Right kidney (tissue), 1 donor: ENCODE results near the gene CDK14.

ENCODE experiments used
- DNase-seq: peaks from one replicate; pipeline ENCODE4 v3.0.0-alpha.2; 2016

The CDK14 gene

DNA sequence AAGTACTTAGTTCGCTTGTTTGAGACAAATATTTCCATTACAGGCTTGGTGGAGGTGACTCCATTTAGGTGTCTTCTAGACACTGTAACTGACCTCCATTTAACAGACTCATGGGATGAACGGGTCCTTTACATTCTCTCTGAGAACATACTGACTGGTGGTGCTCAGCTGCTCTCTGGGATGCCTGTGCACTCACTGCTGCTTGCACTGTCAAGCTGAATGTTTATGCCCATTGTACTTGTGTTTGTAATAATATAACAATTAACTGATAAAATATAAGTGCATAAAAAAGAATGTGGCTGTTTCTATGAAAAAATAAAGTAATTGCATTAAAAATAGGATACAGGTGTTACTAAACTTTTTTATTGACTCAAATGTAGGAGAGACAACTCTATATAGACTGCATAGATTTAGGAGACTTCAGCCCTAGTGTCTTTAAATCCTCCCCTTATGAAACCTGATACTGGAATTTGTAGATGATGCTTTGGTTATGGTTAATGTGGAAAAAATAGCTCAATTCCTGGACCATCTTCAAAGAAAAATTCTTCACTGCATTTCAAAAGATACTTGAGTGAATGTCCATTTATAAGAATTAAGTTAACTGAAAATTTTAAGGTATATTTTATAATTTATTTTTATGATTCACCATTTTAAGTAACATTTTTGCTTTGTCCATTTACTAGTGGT is 85.4 kb downstream of the CDK14 start:
- DNase-seq: no peak

DNA sequence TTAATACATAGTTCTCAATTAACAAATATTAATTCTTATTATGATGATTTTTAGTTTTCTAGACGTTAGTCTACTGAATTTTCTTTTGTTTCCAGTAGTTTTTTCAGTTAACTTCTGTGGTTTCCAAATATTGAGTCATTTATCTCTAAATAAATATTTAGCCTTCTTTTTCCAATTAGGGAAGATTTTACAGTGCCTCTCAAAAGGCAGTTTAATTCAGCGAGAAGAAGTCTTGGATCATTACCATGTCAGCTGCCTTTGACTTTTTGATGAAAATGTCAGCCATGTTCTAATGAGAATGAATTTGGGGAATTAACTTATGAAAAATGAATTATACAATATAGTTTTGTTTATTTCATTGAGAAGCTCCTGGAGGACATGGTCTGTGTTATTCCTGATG is 90.0 kb downstream of the CDK14 start:
- no peak for DNase-seq

DNA sequence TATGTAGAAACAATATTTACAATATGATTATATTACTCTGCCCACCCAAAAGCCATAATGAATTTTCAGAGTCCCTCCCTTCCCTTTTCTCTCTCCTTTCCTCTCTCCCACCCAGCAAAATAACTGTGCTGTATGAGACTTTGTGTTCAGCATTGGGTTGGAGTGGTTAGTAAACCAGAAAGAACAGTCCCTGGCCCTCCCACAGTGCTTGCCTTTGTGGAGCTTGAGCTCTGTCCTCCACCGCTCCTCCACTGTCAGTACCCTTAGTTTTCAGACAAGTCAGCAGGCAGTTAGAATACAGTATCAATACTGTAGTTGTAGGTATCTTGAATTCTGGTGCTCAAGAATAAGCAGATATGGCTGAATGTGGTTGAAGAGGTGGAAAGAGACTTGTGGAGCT is 92.7 kb downstream of the CDK14 start:
- no peak for DNase-seq

DNA sequence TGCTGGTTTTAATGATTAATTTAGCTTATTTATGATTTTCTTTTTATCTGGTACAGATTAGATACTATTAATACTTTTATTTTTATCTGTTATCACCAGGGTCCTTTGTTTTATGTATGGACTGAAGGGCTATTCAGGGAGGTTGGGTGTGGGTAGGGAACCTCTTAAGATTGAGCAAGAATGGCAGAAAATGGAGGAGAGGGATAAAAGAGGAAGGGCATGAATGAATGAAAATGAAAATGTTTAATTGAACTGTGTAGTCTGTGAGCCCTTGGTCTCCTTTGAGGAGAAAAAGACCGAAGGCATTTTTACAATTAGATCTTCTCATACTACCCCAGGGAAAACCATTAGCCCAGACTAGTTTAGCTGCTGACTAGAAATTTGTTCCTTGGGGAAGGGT is 93.1 kb downstream of the CDK14 start:
- DNase-seq: no peak

DNA sequence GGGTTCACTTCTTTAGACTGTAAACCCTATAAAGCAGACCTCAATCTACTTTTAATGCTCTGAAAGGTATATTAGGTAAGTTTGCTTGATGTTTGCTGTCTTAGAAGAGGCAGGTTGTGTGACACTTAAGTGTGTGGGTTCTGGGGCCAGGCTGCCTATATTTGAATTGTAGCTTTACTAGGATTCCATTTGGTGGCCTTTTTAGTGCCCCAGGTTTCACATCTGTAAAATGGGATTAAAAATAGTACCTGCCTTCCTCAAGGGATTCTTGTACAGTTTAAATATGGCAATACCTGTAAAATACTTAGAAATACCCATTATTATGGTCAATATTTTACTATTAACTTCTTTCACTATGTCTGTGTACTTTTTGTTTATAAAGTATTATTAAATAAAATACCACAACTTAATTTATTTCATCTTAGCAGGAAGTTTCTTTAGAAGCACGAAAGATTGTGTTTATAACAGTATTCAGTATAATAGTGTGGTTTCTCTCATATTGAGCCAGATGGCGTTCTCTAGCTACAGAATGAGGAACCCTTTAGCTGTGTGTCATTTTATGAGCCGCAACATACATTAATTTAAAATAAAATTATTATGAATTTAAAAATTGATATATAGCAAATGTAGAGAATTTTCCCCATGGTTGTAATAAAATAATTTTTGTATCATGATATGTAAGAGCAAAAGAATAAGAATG is 94.2 kb downstream of the CDK14 start:
- no peak for DNase-seq

DNA sequence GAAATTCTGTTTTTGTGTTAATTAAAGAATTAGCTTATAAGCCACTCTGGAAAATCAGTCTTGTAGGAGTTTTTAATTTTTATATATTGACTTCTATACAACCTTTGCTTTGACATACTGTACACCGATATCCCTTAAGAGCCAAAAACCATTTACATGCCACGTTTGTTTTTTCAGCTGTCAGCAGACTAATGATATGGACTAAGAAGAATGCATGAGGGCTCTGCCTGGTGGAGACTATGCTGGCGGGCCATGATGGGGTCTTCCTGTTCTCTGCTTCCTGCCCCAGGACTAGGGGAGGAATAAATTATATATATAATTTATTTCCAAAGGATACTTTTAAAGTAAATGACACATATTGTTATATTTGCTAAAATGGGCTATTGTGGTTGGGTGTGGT is 96.3 kb downstream of the CDK14 start:
- DNase-seq: no peak

DNA sequence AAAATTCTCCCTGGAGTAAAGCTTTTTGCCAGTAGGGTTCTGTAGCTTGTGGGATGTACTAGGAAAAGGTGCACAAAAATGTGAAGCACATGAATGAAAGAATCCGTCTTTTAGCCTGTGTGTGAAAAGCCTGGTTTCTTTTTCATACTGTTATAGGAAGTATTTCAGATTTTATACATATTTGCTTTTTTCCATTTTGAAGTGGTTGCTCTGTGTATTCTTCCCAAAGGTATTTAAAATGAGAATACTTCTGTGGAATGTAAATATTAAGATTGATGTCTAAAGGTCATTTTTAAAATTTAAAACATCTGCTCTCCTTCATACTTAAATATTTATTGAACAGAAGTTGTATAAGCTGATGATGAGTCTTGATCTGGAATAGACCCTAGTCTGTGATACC is 96.8 kb downstream of the CDK14 start:
- DNase-seq: no peak

DNA sequence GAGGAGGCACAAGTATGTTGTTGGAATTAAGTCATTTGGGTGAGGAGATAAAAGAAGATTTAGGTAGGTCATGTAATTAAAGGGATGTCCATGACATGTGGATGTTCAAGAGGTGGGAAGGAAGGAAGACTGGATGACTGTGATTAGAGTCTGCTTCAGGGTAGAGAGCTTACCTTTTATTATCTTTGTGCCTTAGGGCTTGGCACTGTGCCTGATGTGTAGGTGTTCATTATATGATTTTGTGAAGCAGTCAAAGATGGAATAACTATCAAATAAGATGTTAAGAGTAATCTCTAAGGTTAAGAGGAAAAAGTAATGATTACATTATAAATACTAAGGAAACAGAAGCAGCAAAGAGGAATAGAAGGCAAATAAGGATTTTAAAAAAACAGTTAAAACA is 97.8 kb downstream of the CDK14 start:
- no peak for DNase-seq

DNA sequence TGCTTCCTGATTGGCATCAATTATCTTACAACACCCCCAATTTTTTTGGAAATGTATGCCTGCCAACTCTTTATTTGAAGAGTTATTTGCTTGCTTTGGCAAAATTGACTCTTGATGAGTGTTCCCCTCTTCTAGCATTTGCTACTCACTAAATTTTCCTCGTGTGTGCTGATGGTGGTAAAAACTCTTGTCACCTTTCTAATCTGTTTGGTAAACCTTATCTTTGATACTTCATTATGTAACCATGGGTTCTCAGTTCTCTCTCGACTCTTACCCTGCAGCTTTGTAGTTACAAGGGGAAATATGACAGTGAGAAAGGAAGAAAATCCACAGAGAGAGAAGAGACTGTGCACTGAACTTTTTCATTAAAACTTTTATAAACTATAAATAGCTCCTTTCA is 102.5 kb downstream of the CDK14 start:
- DNase-seq: no peak

DNA sequence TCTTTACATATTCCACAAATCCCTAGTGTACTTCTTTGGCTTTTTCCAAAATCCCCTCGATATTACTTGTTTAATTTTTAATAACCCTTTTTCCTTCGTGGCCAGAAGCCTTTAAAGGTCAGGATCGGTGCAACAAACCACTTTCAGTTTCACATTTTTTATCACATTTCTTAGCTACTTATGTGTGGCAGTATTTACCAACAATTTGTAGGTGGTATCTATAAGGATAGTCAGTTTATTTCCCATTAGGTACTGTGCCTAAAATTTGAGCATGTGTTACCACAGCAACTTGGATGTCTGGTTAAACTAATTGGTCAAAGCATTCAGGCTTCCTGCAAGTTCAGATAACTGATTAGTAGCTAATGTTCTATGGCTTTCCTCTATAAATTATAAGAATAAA is 104.9 kb downstream of the CDK14 start:
- no peak for DNase-seq

DNA sequence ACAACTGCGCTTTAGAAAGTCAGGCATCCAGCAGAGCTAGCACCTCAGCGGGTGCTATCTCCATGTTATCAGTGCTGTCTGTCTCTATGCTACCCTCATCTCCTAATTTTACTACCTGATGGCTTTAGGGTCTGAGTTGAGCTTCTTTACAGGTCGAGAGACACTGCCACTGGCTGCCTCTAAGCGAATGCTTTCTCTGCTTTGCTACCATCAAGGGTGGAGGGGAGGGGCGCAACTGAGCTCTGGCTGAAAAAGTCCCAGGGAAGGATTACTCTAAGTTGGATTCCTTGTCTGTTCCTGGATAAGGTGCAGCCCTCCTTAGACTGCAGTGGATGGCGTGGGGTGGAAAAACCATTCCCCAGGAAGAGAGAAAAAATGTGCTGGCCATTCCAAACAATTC is 105.7 kb downstream of the CDK14 start:
- DNase-seq: no peak

DNA sequence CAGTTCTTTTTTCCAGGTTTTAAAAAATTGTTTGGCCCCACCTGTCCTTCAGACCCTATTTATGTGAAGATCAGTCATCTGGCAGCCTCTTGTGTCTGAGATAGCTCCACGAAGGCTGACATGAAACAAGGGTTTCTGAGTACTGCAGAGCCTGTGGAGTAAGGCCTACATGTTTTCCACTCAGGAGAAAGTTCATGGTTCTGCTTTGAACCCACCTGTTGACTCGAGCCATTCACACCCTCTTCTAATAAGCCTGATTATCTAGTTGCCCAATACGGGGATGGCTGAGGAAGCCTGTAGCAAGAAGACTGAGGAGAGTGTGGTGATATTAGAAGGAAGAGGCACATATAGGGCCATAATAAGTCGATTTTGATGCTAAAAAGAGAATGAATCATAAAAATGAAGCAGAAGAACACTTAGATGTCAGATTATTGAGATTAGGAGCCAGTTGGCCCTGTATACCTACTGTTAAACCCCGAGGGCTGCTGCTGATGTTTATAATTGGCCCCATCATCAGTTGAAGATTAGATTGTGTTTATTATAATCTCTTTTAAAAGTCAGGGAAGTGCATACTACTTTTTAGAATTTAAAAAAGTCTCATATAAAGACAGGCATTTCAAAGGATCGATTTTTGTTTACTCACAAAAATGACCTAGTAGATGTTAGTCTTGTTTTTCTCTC is 109.4 kb downstream of the CDK14 start:
- DNase-seq: no peak

DNA sequence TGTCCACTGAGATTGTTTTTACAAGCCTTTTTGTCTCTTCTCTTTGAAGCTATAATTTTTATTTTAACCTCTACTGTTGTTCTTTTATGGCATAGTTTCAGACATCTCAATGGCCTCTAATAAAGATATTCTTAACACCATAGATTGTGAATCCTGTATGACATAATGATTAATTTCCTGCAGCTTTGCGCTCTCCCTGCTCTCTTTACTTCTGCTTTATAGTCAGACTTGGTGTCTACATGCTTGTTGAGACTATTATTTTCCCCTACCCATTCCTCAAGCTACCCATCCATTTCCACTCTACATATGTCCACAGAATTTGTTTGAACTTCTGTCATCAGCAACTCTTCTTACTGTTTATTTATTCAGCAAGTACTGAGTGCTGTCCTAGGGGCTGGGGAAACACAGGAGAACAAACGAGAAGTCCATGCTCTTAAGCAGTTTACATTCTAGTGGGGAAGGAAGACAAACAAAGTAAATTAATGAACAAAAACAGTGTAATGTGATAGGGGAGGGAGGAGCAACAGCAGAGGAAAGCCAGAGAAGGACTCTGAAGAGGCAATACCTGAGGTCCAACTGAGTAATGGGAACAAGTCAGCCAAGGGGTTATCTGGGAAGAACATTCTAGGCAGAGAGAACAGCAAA is 110.1 kb downstream of the CDK14 start:
- no peak for DNase-seq

DNA sequence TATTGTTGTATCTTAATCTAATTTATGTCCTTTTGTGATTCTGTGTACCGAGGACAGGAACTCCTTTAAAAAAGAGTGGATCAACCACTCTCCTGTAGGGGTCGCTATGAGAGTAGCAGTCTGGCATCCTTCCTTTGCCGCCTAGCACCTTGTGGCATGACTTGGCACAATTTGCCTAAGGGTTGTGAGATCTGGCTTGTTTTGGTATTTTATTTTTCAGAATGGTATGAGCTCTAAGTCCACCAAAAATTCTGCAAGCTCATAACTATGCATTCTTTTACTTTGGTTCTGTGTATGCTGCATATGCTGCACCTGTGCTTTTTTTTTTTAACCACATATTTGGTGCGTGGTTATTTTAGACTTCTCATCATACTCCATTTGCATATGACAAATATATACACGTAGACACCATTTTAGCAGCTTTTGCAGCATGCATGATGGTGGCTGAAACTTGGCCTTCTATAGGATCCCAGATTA is 112.8 kb downstream of the CDK14 start:
- DNase-seq: no peak

DNA sequence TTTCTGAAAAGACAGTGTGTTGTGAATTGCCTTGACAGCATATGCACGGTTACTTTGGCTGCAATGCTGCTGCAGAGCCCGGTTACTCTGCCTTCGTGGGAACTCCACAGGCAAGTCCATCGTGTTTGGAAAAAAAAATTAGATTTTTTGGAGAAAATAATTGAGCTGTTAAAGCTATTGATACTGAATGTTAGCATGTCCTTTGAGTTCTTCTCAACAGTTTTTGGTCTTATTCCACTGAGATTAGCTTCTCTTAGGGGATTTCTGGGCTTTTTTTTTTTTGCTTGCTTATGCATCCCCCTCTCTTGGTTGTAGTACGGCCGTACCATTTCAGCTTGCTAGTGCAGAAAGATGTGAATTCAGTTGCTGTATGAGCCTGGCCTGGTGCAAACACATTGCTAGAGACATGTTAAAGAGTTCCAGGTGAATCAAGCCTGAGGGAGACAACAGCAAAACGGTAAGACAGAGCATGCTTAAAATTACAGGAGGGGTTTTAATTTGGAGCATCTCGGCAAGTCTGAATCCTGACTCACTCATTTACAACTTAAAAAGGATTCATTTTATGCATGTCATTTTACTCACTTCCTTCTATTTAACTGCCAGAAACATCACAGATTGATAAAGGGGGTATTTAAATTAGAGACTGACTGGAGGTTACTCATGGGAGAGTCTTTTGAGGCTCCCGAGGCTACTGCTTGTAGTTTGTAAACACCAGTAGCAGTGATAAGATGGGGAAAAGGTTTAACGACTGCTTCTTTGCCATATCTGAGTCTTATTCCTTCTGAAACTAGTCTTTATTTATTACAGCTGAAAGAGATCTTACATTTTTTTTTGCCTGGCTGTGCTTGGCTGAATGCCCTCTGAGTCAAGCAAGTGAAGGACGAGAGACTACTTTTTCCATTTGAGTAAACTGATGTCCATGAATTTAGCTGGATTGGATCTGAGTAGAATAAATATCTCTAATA is 113.7 kb downstream of the CDK14 start:
- no peak for DNase-seq

DNA sequence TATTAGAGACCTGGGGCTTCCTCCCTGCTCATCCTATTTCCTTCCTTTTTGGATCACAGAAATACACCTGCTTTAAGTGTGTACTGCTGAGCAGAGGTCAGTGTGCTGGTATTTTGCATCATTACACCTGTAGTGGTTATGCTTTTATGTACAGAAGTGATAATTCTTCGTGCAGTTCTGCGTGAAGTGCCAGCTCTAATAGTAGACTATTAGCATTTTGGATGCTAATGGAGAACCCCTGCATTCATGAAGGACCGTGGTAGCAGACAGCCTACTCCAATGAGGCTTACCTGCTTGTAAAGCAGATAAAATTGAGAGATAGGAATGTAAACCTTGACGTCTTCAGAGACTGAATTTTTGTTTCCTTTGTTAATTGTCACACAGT is 114.3 kb downstream of the CDK14 start:
- no peak for DNase-seq

DNA sequence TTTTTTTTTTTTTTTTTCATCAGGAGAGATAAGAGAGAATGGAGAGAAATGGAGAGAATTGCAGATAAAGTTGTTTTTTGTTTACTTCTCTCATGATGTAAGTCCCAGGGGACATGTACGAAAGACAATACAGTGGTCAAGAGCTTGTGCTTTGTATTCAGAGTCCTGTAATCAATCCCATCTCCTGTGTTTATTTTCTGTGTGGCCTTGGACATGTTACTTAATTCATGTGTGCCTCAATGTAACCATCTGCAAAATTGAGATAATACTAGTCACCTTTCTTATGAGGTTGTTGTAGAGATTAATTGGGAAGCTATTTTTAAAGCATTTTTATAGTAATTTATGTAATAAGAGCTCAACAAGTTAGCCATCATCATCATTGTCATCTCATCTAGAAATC is 117.5 kb downstream of the CDK14 start:
- no peak for DNase-seq

DNA sequence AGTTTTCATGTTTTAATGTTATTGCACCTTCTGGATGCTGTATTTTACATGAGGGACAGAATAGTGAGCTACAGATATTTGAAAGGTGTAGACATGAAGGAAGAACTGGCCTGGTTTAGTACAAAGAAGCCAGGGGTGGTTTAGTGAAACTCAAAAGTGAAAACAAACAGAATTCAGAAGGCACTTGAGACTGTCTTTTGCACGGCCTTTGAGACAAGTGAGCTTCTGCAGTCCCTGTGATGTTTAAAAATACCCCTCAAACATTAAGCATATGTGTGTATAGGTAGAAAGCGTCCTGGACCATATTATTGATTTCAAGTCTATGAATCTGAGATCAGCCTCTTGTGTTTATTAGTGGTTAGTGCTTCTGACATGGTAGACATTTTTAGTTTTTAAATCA is 118.9 kb downstream of the CDK14 start:
- DNase-seq: no peak

DNA sequence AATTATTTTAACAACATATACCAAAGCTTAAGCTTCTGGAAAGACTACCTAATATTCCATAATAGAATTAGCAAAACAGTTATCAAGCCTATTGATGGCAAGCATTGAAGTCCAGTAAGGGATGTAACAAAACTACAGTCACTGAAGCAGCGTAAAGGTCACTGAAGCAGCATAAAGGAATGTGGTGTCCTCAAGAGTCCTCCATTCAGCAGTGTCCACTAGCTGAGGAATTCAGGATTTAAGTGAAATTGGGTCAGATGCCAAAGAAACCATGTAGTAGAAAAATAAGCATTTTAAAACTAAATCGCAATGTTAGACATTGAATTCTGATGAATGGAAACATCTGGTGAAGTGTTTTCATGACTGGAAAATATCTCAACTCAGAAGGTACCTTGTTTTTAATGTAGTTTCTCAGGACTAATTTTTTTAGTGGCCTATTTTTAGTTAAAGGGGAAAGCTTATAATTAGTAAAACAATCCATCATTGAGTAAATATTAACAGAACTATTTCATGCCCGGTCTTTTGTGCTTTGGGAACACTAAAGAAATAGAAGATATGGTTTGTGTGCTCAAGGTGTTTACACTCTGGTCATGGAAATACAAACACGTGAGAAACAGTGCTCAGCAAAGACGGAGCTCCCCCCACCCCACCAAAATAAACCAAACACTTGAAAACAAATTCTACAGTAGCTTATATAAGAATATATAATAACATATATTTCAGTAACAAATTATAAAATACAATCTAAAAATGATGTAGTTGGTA is 121.4 kb downstream of the CDK14 start:
- no peak for DNase-seq

DNA sequence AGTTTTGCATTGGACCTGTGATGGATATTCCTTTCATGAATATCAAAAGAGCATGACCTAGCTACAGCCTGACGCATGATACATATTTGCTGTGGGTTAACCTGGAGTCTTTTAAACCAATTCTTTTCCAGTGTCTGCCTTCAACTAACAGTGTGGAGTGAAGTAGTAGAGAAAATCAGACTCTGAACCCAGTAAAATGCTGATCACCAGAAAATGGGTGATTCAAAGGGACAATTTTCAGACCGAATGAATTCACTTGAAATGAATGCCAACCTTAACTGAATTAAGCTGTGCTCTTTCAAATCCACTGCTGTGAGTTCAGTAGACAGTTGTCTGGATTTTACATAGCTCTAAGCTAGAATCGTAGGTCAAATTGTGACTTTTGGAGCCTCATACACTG is 123.0 kb downstream of the CDK14 start:
- no peak for DNase-seq
